ENCODE results near the gene GCG. TPM values are rescaled to one million over a fixed set of nuclear protein-coding genes. Genes with fewer than 3 reads are reported as not detected.
A peak's percentile ranks its signal among the peaks of the same experiment; 100 is the strongest.

GCG gene
- total and polyA plus RNA-seq, 4 donors: not detected

DNA sequence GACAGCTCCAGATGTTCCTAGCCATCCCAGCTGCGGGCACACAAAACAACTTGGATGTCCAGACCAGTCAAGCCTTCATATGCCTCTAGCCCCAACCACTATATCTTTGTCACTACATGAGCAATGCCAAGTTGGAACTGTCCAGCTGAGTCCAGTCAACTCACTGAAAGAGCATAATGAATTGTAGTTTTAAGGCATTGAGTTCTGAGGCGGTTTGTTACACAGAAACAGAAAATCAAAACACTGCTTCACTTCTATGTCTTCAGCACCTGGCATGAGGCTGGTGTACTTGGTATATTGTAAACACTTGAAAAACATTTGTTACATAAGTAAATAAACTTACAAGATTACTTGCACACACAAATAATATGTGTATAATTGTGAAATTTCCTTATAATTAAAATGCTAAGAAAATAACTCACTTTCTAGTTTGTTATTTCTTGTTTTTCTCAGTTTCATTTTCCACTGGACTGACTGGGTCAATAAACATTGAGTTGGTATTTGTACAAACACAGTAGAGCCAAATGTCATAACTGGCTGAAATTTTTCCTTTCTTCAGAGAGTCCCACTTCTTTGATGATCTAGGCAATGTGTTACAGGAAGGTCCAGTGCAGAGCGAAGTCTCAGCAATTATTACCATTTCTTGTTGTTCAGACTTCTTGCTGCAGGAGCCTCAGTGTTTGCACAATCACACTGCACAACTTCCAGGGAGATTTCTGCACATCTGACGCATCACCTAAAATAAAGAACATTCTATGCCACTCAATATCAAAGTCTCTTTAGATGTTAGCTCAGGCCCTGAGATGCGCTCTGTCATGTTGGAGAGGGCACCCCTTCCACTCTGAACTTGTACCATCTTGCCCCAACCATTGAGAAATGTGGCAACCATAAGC lies 39.8 kb downstream of the GCG start:
- TF ChIP-seq HNF4A (conservative IDR thresholded peaks at IDR 0.05): peak in 1 of 2 donors; percentile 8
- TF ChIP-seq, protein P1, sequence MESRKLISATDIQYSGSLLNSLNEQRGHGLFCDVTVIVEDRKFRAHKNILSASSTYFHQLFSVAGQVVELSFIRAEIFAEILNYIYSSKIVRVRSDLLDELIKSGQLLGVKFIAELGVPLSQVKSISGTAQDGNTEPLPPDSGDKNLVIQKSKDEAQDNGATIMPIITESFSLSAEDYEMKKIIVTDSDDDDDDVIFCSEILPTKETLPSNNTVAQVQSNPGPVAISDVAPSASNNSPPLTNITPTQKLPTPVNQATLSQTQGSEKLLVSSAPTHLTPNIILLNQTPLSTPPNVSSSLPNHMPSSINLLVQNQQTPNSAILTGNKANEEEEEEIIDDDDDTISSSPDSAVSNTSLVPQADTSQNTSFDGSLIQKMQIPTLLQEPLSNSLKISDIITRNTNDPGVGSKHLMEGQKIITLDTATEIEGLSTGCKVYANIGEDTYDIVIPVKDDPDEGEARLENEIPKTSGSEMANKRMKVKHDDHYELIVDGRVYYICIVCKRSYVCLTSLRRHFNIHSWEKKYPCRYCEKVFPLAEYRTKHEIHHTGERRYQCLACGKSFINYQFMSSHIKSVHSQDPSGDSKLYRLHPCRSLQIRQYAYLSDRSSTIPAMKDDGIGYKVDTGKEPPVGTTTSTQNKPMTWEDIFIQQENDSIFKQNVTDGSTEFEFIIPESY (IDR thresholded peaks at IDR 0.05): no peak
- no peak for TF ChIP-seq NR2F2 (IDR thresholded peaks at IDR 0.05)
- TF ChIP-seq SP1 (IDR thresholded peaks at IDR 0.05): no peak
- TF ChIP-seq FOXA2 (IDR thresholded peaks at IDR 0.05): no peak
- TF ChIP-seq TAF1 (conservative IDR thresholded peaks at IDR 0.05): no peak
- no peak for TF ChIP-seq HNF4G (IDR thresholded peaks at IDR 0.05)
- no peak for TF ChIP-seq JUND (IDR thresholded peaks at IDR 0.05)
- no peak for TF ChIP-seq RXRA (IDR thresholded peaks at IDR 0.05)
- no peak for TF ChIP-seq GABPA (IDR thresholded peaks at IDR 0.05 in 1 of 2, conservative IDR thresholded peaks at IDR 0.05 in 1 of 2)
- TF ChIP-seq RAD21 (IDR thresholded peaks at IDR 0.05): no peak
- TF ChIP-seq, protein P2, sequence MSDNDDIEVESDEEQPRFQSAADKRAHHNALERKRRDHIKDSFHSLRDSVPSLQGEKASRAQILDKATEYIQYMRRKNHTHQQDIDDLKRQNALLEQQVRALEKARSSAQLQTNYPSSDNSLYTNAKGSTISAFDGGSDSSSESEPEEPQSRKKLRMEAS (IDR thresholded peaks at IDR 0.05): no peak
- TF ChIP-seq, protein P3, sequence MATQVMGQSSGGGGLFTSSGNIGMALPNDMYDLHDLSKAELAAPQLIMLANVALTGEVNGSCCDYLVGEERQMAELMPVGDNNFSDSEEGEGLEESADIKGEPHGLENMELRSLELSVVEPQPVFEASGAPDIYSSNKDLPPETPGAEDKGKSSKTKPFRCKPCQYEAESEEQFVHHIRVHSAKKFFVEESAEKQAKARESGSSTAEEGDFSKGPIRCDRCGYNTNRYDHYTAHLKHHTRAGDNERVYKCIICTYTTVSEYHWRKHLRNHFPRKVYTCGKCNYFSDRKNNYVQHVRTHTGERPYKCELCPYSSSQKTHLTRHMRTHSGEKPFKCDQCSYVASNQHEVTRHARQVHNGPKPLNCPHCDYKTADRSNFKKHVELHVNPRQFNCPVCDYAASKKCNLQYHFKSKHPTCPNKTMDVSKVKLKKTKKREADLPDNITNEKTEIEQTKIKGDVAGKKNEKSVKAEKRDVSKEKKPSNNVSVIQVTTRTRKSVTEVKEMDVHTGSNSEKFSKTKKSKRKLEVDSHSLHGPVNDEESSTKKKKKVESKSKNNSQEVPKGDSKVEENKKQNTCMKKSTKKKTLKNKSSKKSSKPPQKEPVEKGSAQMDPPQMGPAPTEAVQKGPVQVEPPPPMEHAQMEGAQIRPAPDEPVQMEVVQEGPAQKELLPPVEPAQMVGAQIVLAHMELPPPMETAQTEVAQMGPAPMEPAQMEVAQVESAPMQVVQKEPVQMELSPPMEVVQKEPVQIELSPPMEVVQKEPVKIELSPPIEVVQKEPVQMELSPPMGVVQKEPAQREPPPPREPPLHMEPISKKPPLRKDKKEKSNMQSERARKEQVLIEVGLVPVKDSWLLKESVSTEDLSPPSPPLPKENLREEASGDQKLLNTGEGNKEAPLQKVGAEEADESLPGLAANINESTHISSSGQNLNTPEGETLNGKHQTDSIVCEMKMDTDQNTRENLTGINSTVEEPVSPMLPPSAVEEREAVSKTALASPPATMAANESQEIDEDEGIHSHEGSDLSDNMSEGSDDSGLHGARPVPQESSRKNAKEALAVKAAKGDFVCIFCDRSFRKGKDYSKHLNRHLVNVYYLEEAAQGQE (IDR thresholded peaks at IDR 0.05): peak; percentile 28
- TF ChIP-seq FOXA1 (IDR thresholded peaks at IDR 0.05): no peak
- TF ChIP-seq EGR1 (IDR thresholded peaks at IDR 0.05; ENCODE audit: low read depth in 2 of 2): no peak
- TF ChIP-seq, protein P4, sequence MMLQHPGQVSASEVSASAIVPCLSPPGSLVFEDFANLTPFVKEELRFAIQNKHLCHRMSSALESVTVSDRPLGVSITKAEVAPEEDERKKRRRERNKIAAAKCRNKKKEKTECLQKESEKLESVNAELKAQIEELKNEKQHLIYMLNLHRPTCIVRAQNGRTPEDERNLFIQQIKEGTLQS (IDR thresholded peaks at IDR 0.05): no peak
- TF ChIP-seq, protein P5, sequence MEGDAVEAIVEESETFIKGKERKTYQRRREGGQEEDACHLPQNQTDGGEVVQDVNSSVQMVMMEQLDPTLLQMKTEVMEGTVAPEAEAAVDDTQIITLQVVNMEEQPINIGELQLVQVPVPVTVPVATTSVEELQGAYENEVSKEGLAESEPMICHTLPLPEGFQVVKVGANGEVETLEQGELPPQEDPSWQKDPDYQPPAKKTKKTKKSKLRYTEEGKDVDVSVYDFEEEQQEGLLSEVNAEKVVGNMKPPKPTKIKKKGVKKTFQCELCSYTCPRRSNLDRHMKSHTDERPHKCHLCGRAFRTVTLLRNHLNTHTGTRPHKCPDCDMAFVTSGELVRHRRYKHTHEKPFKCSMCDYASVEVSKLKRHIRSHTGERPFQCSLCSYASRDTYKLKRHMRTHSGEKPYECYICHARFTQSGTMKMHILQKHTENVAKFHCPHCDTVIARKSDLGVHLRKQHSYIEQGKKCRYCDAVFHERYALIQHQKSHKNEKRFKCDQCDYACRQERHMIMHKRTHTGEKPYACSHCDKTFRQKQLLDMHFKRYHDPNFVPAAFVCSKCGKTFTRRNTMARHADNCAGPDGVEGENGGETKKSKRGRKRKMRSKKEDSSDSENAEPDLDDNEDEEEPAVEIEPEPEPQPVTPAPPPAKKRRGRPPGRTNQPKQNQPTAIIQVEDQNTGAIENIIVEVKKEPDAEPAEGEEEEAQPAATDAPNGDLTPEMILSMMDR (IDR thresholded peaks at IDR 0.05; ENCODE audit: low read depth, low read length, missing input control): no peak
- Histone ChIP-seq H3K27ac (ENCODE audit: low read depth in 1 of 2, low read length in 2 of 2) (peak overlapping the region; percentile 1 to 6), H3K27me3 (ENCODE audit: control insufficient read depth in 4 of 4, insufficient read depth in 4 of 4, low read length in 3 of 4) (no peaks in the 10 kb centered on the region), H3K4me3 (ENCODE audit: low read depth in 1 of 3, low read length in 3 of 3) (no peak overlapping the region), H3K36me3 (ENCODE audit: control insufficient read depth in 4 of 4, insufficient read depth in 3 of 4, low read depth in 1 of 4, low read length in 3 of 4) (no peaks in the 10 kb centered on the region), H3K4me1 (ENCODE audit: control insufficient read depth in 4 of 4, insufficient read depth in 4 of 4, low read length in 3 of 4) (peaks cover 3 to 19% (median 15%) of the 10 kb centered on the region in 4 donors), H3K9ac (ENCODE audit: low read depth in 1 of 2, low read length in 2 of 2) (no peak overlapping the region), H3K9me3 (ENCODE audit: control insufficient read depth in 4 of 4, low read length in 3 of 4) (no peaks in the 10 kb centered on the region)
- no peak for DNase-seq (ENCODE audit: low spot score)
- 67% methylated on average over 5 of the region's 5 CpGs for WGBS
